Body of pancreas (tissue), 4 donors: ENCODE results near the gene ARL8B. TPM values are rescaled to one million over a fixed set of nuclear protein-coding genes. Genes with fewer than 3 reads are reported as not detected.
"Not testable (repeated sequence)": the region's sequence is repeated elsewhere in the genome, so short reads cannot be mapped to it uniquely, and the experiment has no call there.

Experiments
- ATAC-seq: fragments of 150-250 bp; one replicate; pipeline ENCODE4 v1.9.1; 2016
- DNase-seq, 4 donors: peaks; one replicate each; pipeline ENCODE4 v3.0.0-alpha.2; 2019
- H3K27ac ChIP-seq, 4 donors: fragments of 200-600 bp; sonication (generic); 1 replicate in 3 of 4; 2 replicates in 1 of 4; pipeline versions ENCODE4 v1.5.1 to v1.6.1; 2016 to 2019; ENCODE audit warnings: mild to moderate bottlenecking in 1 of 4, mixed read lengths in 1 of 4, moderate library complexity in 1 of 4
- H3K27me3 ChIP-seq, 2 donors: fragments of 200-600 bp; sonication (generic); one replicate each; pipeline ENCODE4 v1.6.0; 2016; ENCODE audit warnings: mild to moderate bottlenecking in 1 of 2
- H3K36me3 ChIP-seq, 2 donors: fragments of 200-600 bp; sonication (generic); replicated peaks in 1 of 2; 2 replicates each; pipeline ENCODE4 v1.5.1; 2016; ENCODE audit warnings: low read depth in 2 of 2; ENCODE audit not compliant: insufficient read depth in 1 of 2
- H3K4me1 ChIP-seq: fragments of 200-600 bp; sonication (generic); one replicate; pipeline ENCODE4 v1.6.0; 2016
- H3K4me3 ChIP-seq, 2 donors: fragments of 200-600 bp; sonication (generic); 1 replicate in 1 of 2; 2 replicates in 1 of 2; pipeline ENCODE4 v1.5.1; 2016 to 2019
- H3K9me3 ChIP-seq, 3 donors: fragments of 200-600 bp; sonication (generic); 1 replicate in 2 of 3; 2 replicates in 1 of 3; pipeline ENCODE4 v1.5.1; 2016
- CTCF ChIP-seq, 7 experiments: fragments of 450-650 bp in 4 of 7; fragments of 200-600 bp in 3 of 7; sonication (generic) in 3 of 7; IDR thresholded peaks; one replicate each; pipeline ENCODE4 v1.5.1; 2016 to 2019; ENCODE audit warnings: antibody characterized with exemption in 7 of 7
- POLR2A ChIP-seq, 3 donors: fragments of 450-650 bp; IDR thresholded peaks; one replicate each; pipeline ENCODE4 v1.6.1; 2016; ENCODE audit warnings: antibody characterized with exemption in 3 of 3, mild to moderate bottlenecking in 2 of 3
- WGBS, 2 donors: methylation state at CpG; one replicate each; pipeline ENCODE4 v1.1.5; 2017; 5-methylcytosine and 5-hydroxymethylcytosine counted together
- intact Hi-C: fragments of 100-400 bp; cut with DNase I; formaldehyde crosslinking; loops from one replicate; pipeline ENCODE4 v1.15.1; 2023
- total RNA-seq, 2 donors: library from RNA; depleted of rRNA; stranded (reverse); fragments of >200 nt; gene quantifications; one replicate each; pipeline ENCODE4 v1.1.0, GENCODE V29; 2016

Gene ARL8B
- total RNA-seq, 2 donors from 2014 or later: 21.0 to 30.3 TPM

GRCh38 chr3:5080779-5081550, 41.1 kb upstream of the ARL8B start:
- Histone ChIP-seq H3K4me1 (no peaks in the 10 kb centered on the region), H3K27me3 (no peaks in the 10 kb centered on the region), H3K9me3 (no peaks in the 10 kb centered on the region), H3K4me3 (no peak overlapping the region), H3K36me3 (no peaks in the 10 kb centered on the region), H3K27ac (no peak overlapping the region)
- WGBS, 2 donors: 72 to 80% methylated on average over 15 of the region's 15 CpGs
- intact Hi-C loops: no loop called here
- DNase-seq: peak; percentile 21 to 61 (median 36)
- ATAC-seq: peak; percentile 33
- TF ChIP-seq CTCF (IDR thresholded peaks at IDR 0.05): no peak
- no peak for TF ChIP-seq POLR2A (IDR thresholded peaks at IDR 0.05)

- DNase-seq, H3K4me1 ChIP-seq, intact Hi-C loops, H3K27me3 ChIP-seq, H3K27ac ChIP-seq, H3K9me3 ChIP-seq, H3K36me3 ChIP-seq, ATAC-seq, H3K4me3 ChIP-seq: not testable (repeated sequence)
- WGBS, 2 donors: 75 to 81% methylated on average over 18 of the region's 18 CpGs
These were observed 39.9 kb upstream of the ARL8B start for GRCh38 chr3:5081973-5082788.

DNA sequence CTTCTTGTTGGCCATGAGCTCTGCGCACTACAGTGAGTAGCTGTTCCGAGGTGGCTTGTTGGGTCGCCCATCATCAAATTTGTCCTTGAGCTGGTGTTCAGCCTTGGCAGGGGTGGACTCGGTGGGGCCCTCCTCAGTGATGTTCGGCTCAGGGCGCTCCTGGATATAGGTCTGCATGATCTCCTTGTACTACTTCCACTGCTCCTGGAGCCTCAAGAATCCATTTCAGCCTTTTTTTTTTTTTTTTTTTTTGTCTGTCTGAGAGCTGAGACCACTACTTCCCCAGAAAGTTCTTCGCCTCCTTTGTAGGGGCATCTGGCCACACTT, 39.3 kb upstream of the ARL8B start:
- 80 to 85% methylated on average over 7 of the region's 7 CpGs for WGBS, 2 donors
- H3K36me3 ChIP-seq: no peaks in the 10 kb centered on the region
- no peak for TF ChIP-seq CTCF (IDR thresholded peaks at IDR 0.05)
- no peak for TF ChIP-seq POLR2A (IDR thresholded peaks at IDR 0.05)
- ATAC-seq: no peak
- intact Hi-C loops: no loop called here
- H3K4me3 ChIP-seq: no peak overlapping the region
- no peaks in the 10 kb centered on the region for H3K9me3 ChIP-seq
- H3K4me1 ChIP-seq: no peaks in the 10 kb centered on the region
- DNase-seq: no peak
- no peak overlapping the region for H3K27ac ChIP-seq
- no peaks in the 10 kb centered on the region for H3K27me3 ChIP-seq

DNA sequence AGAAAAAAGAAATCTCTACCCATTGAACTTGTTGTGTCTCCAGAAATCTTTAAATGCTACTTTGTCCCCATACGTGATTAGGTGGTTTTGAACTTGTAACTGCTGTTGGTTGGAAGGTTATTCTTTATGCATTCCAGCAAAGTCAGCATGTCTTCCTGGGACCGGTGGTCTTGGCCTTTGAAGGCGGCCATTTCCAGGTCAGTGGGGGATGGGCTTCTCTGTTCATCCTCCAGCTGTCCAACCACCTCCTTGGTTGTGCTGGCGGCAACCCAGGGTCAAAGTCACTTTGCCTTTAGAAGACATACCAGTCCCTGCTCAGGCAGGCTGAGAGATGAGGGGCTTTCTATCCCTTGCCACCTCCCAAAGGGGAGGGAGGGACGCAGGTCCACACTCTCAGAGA, 37.9 kb upstream of the ARL8B start:
- Histone ChIP-seq H3K4me1 (no peaks in the 10 kb centered on the region), H3K27me3 (no peaks in the 10 kb centered on the region), H3K27ac (no peak overlapping the region), H3K9me3 (no peaks in the 10 kb centered on the region), H3K4me3 (no peak overlapping the region), H3K36me3 (no peaks in the 10 kb centered on the region)
- DNase-seq: no peak
- TF ChIP-seq POLR2A (IDR thresholded peaks at IDR 0.05) (no peak), CTCF (IDR thresholded peaks at IDR 0.05) (no peak)
- no peak for ATAC-seq
- 88 to 89% methylated on average over 5 of the region's 5 CpGs for WGBS, 2 donors
- intact Hi-C loops: no loop called here

DNA sequence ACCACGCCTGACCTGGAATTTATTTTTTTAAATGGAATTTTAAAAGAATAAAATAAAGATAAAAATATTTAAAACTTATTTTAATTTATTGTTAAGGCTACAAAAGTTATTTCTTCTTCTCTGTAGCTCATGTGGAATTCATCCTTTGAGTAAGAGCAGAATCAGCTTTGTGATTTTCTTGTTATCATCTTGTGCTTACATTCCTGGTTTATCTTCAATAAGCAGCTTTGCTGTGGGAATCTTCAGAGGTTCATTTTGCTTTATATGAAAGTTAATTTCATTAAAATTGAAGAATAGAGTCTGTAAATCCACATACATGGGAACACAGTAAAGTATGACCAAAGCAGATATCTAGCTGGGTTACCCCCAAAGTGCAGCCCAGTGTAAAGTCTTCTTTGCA, 35.4 kb upstream of the ARL8B start:
- Histone ChIP-seq H3K4me3 (no peak overlapping the region), H3K4me1 (no peaks in the 10 kb centered on the region), H3K36me3 (no peaks in the 10 kb centered on the region), H3K27ac (no peak overlapping the region), H3K9me3 (no peaks in the 10 kb centered on the region), H3K27me3 (no peaks in the 10 kb centered on the region)
- ATAC-seq: no peak
- DNase-seq: no peak
- TF ChIP-seq CTCF (IDR thresholded peaks at IDR 0.05): no peak
- TF ChIP-seq POLR2A (IDR thresholded peaks at IDR 0.05): no peak
- WGBS, 2 donors: 90 to 93% methylated on average over 1 of the region's 1 CpG
- intact Hi-C loops: no loop called here
